Cardiac fibroblast (primary cell): Measurements from ENCODE around the gene RMND1.
"Not testable (repeated sequence)": the region's sequence is repeated elsewhere in the genome, so short reads cannot be mapped to it uniquely, and the experiment has no call there.

Source experiments
- DNase-seq, 2 donors: peaks; one replicate each; pipeline versions ENCODE4 v3.0.0 to v3.0.0-alpha.2; 2010; ENCODE audit warnings: low read depth in 2 of 2
- H3K4me3 ChIP-seq, 2 donors: replicated peaks in 1 of 2; 1 replicate in 1 of 2; 2 replicates in 1 of 2; pipeline ENCODE4 v1.5.1; 2011; ENCODE audit warnings: low read depth in 2 of 2, low read length in 2 of 2, mild to moderate bottlenecking in 2 of 2, moderate library complexity in 1 of 2
- CTCF ChIP-seq: IDR thresholded peaks from one replicate; pipeline ENCODE4 v1.5.1; 2011; ENCODE audit warnings: low read depth, mild to moderate bottlenecking, low read length, inconsistent platforms

Gene RMND1

GRCh38 chr6:151461673-151462072, 9.7 kb upstream of the RMND1 start:
- DNase-seq, result no peak
- TF ChIP-seq CTCF, result no peak
- no peak overlapping the region for H3K4me3 ChIP-seq

GRCh38 chr6:151455751-151456398, 3.9 kb upstream of the RMND1 start:
- not testable (repeated sequence) for H3K4me3 ChIP-seq, DNase-seq

- TF ChIP-seq CTCF, result no peak
- peak; percentile 36 to 39 for DNase-seq
- H3K4me3 ChIP-seq, result peak overlapping the region; percentile 65 to 67
Observed at GRCh38 chr6:151452750-151453427, 963 bp upstream of the RMND1 start.

GRCh38 chr6:151451417-151451949, 443 bp downstream of the RMND1 start:
- no peak for TF ChIP-seq CTCF
- no peak for DNase-seq
- peak overlapping the region; percentile 75 to 86 for H3K4me3 ChIP-seq

GRCh38 chr6:151450928-151451327, 998 bp downstream of the RMND1 start:
- peak overlapping the region; percentile 75 to 86 for H3K4me3 ChIP-seq
- DNase-seq, result not testable (repeated sequence)

GRCh38 chr6:151448623-151449022, 3.3 kb downstream of the RMND1 start:
- TF ChIP-seq CTCF, result peak; percentile 1

GRCh38 chr6:151447237-151447636, 4.7 kb downstream of the RMND1 start:
- no peak overlapping the region for H3K4me3 ChIP-seq
- no peak for DNase-seq
- no peak for TF ChIP-seq CTCF

More at GRCh38 chr6:151448623-151449022, 3.3 kb downstream of the RMND1 start:
- DNase-seq, result no peak
- no peak overlapping the region for H3K4me3 ChIP-seq
